ENCODE measurements around the gene ANP32E.

GRCh38 chr1:150227228-150227627 lies 8.7 kb downstream of the ANP32E start:
- TF ChIP-seq CTCF (IDR thresholded peaks at IDR 0.05 in 8 of 11, conservative IDR thresholded peaks at IDR 0.05 in 3 of 11) = no peak
- TF ChIP-seq POLR2A (IDR thresholded peaks at IDR 0.05) = no peak
- TF ChIP-seq POLR2AphosphoS5 (IDR thresholded peaks at IDR 0.05) = no peak

Data from spleen (tissue), 7 donors.